Suprapubic skin (tissue), 4 donors: ENCODE measurements around the gene RLN3. TPM values are rescaled to one million over a fixed set of nuclear protein-coding genes. Genes with fewer than 3 reads are reported as not detected.
A peak's percentile ranks its signal among the peaks of the same experiment; 100 is the strongest.

Experiments used
- DNase-seq, 2 donors: peaks; one replicate each; pipeline ENCODE4 v3.0.0-alpha.2; 2019; ENCODE audit warnings: low spot score in 2 of 2
- H3K27ac ChIP-seq: fragments of 200-600 bp; sonication (generic); one replicate; pipeline ENCODE4 v1.5.1; 2019
- H3K27me3 ChIP-seq: fragments of 200-600 bp; sonication (generic); one replicate; pipeline ENCODE4 v1.5.1; 2019
- H3K36me3 ChIP-seq: fragments of 200-600 bp; sonication (generic); one replicate; pipeline ENCODE4 v1.5.1; 2019
- H3K4me1 ChIP-seq: fragments of 200-600 bp; sonication (generic); one replicate; pipeline ENCODE4 v1.5.1; 2019
- H3K4me3 ChIP-seq: fragments of 200-600 bp; sonication (generic); one replicate; pipeline ENCODE4 v1.5.1; 2019; ENCODE audit warnings: mild to moderate bottlenecking
- H3K9me3 ChIP-seq: fragments of 200-600 bp; sonication (generic); one replicate; pipeline ENCODE4 v1.5.1; 2019
- CTCF ChIP-seq, 2 donors: fragments of 200-600 bp in 1 of 2; fragments of 450-650 bp in 1 of 2; sonication (generic) in 1 of 2; IDR thresholded peaks; one replicate each; pipeline ENCODE4 v1.5.1; 2016 to 2019; ENCODE audit warnings: antibody characterized with exemption in 2 of 2, mild to moderate bottlenecking in 1 of 2, moderate library complexity in 1 of 2
- EP300 ChIP-seq: sonication (generic); formaldehyde crosslinking; IDR thresholded peaks from one replicate; pipeline ENCODE4 v1.6.1; 2017; ENCODE audit warnings: antibody characterized with exemption
- POLR2A ChIP-seq, 2 donors: fragments of 450-650 bp; IDR thresholded peaks; one replicate each; pipeline ENCODE4 v1.6.1; 2017; ENCODE audit warnings: antibody characterized with exemption in 2 of 2, mild to moderate bottlenecking in 2 of 2, moderate library complexity in 2 of 2
- POLR2AphosphoS5 ChIP-seq, 3 donors: sonication (generic); formaldehyde crosslinking; IDR thresholded peaks; one replicate each; pipeline ENCODE4 v1.6.1; 2017; ENCODE audit warnings: antibody characterized with exemption in 3 of 3
- WGBS: methylation state at CpG from one replicate; pipeline ENCODE4 v1.1.5; 2018; 5-methylcytosine and 5-hydroxymethylcytosine counted together
- total RNA-seq, 4 donors: library from RNA; depleted of rRNA; stranded (reverse); fragments of >200 nt; gene quantifications; one replicate each; pipeline ENCODE4 v1.1.0, GENCODE V29; 2016

Gene RLN3
- total RNA-seq, 4 donors from 2014 or later = not detected

GRCh38 chr19:14070268-14071050 lies 42.5 kb downstream of the RLN3 start:
- Histone ChIP-seq H3K4me1 (peaks cover 38% of the 10 kb centered on the region), H3K36me3 (no peaks in the 10 kb centered on the region), H3K9me3 (no peaks in the 10 kb centered on the region), H3K4me3 (no peak overlapping the region), H3K27me3 (no peaks in the 10 kb centered on the region), H3K27ac (peak overlapping the region; percentile 72)
- TF ChIP-seq POLR2A (IDR thresholded peaks at IDR 0.05) (no peak), CTCF (IDR thresholded peaks at IDR 0.05) (no peak), EP300 (no peak), POLR2AphosphoS5 (IDR thresholded peaks at IDR 0.05) (no peak)
- 84% methylated on average over 39 of the region's 43 CpGs for WGBS
- DNase-seq = no peak

DNA sequence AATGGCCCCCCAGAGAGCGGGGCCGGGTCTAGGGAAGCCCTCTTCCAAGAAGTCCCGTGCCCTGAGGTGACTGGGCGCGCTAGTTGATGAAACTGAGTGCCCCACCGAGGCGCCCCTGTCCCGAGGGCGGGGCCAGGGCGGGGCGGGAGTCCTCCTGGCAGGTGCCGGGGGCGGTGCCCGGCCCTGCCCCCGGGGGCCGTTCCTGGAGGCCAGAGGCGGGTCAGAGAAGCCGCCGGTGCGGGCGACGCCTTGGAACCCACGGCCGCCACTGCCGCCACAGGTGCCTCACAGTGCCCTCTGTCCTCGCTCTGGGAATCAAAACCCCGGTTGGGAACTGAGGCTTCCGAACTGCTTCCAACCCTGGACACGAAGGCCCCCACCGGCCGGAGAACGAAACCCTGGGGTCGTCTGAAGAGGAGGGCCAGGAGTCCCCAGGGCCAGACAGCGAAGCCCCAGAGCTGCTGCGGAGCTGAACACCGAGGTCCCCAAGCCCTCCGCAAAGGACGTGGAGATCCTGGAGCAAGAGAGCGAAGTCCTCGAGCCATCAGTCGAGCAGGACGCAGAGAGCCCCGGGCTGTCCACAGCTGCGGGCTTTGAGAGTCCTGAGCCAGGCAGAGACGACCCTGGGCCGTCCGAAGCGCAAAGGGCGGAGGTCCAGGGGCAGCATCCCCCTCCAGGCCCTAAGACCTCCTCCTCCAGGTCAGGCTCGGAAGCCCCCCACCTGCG lies 44.8 kb downstream of the RLN3 start, which contains the start of gene MISP3:
TSS of gene MISP3 (plus strand) at position 252 of the 726 bp plus-strand sequence. CDS start 524 bp downstream, outside the sequence.
- H3K27ac ChIP-seq = peak within 1 kb of the TSS; percentile 92
- DNase-seq = no peak

GRCh38 chr19:14073261-14073924 lies 45.4 kb downstream of the RLN3 start:
- H3K4me1 ChIP-seq = peaks cover 41% of the 10 kb centered on the region
- no peaks in the 10 kb centered on the region for H3K27me3 ChIP-seq
- no peaks in the 10 kb centered on the region for H3K36me3 ChIP-seq
- DNase-seq = no peak
- peak overlapping the region; percentile 86 for H3K4me3 ChIP-seq
- 0% methylated on average over 35 of the region's 106 CpGs for WGBS
- H3K9me3 ChIP-seq = no peaks in the 10 kb centered on the region
- peak overlapping the region; percentile 92 for H3K27ac ChIP-seq
- TF ChIP-seq CTCF (IDR thresholded peaks at IDR 0.05) (peak; percentile 47 to 80), POLR2A (IDR thresholded peaks at IDR 0.05) (peak in 1 of 2 donors; percentile 31), POLR2AphosphoS5 (IDR thresholded peaks at IDR 0.05) (no peak), EP300 (no peak)

More for the DNA sequence above, 44.8 kb downstream of the RLN3 start, which contains the start of gene MISP3:
- Histone ChIP-seq H3K27me3 (no peaks in the 10 kb centered on the region), H3K4me3 (peak within 1 kb of the TSS; percentile 86), H3K36me3 (no peaks in the 10 kb centered on the region), H3K4me1 (peaks cover 41% of the 10 kb centered on the region), H3K9me3 (no peaks in the 10 kb centered on the region)
- 0% methylated on average over 1 of the region's 51 CpGs for WGBS
- TF ChIP-seq POLR2A (IDR thresholded peaks at IDR 0.05) (no peak), EP300 (no peak), CTCF (IDR thresholded peaks at IDR 0.05) (no peak), POLR2AphosphoS5 (IDR thresholded peaks at IDR 0.05) (no peak)

- Histone ChIP-seq H3K27me3 (no peaks in the 10 kb centered on the region), H3K36me3 (no peaks in the 10 kb centered on the region), H3K9me3 (no peaks in the 10 kb centered on the region), H3K27ac (peak overlapping the region; percentile 92), H3K4me3 (peak overlapping the region; percentile 86), H3K4me1 (peaks cover 41% of the 10 kb centered on the region)
- no peak for DNase-seq
- TF ChIP-seq POLR2A (IDR thresholded peaks at IDR 0.05) (no peak), CTCF (IDR thresholded peaks at IDR 0.05) (no peak)
- 5% methylated on average over 9 of the region's 44 CpGs for WGBS
These were observed 46.2 kb downstream of the RLN3 start for GRCh38 chr19:14073925-14074838.
